Activated gamma-delta T cell treated with anti-CD3 and anti-CD28 coated beads, Interleukin-2, amount 50 U/mL, for 16 hours (primary cell): ENCODE data around the gene MSRB3.

Experiments used
- DNase-seq: peaks from one replicate; pipeline ENCODE4 v3.0.0-alpha.2; 2020; ENCODE audit warnings: low read depth

MSRB3 gene

GRCh38 chr12:65499167-65499566 lies 220.7 kb downstream of the MSRB3 start:
- DNase-seq = no peak

DNA sequence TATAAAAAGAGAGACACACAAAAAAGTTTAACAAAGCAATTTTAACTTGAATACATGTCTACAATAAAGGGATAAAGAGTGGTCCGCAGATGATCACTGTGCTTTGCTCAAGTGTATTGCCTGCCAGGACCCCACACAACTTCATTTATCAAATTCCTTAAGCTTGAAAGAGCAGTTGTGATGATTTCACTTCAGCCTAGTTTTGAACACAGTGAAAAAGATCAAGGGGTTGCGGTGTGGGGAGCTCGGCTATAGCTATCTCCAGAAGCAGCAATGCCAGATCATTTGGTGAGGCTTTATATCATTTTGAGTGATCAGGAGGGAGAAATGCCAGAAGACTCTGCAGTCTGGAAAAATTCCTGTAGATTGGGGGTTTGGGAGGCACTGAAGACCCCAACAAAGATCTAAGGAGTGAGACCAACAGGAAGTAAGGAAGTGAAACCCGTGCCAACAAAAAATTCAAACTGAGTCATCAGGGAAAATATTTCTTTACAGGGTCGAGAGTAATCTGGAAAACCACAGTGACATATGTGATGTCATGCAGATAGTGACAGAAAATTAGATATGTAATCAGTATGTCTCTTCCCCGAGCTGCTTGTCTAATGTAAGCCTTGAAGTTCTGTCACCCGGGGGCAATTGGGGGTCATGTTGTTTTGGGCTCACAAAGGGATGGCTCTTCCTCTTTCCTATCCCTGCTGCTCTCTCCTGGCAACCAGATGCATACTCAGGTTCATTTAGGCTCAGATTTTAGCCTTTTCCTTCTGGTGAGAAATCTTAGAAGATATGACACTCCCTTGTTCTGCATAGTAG lies 221.8 kb downstream of the MSRB3 start:
- no peak for DNase-seq

DNA sequence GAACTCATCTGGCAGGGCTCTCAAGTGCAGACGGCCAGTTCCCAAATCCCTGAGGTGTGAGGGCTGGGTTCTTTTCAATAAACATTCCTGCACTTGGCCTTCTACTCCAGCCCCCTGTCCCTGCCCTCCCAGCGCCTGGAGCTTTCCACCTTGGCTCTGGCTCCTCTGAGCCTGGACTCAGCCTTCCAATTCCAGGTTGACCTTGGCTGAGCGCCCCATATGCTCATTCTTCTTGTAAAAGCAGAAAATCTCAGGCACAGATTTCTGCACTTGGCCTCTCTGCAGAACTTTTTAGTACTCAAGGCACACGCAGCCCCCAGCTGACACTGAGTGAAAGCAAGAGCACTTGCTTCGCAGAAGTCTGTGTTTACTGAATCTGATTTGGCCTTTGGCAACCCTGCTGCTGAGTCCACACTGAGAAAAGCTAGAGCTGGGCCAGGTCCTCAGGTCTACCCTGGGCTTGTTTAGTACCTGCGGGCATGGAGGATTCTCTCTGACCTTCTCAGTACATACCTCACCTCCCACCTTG lies 222.7 kb downstream of the MSRB3 start:
- DNase-seq = no peak

GRCh38 chr12:65501935-65502334 lies 223.5 kb downstream of the MSRB3 start:
- DNase-seq = no peak

DNA sequence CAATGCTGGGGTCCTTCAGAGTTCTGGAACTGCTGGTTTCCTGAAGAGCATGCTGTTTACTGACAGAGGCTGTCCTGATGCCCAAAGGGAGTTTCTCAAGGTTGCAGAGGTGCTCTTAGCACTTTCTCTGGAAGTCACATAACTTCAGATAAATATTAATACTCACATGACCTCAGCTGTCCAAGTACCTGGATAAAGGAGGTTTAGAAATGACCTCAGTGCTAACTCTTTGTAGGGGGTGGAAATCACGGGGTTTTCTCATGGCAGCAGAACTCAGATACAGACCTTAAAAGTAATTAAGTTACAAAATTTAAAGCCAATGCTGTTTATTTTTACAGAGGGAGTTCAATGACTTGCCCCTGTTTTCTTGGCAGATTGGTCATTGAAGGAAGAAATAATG lies 225.9 kb downstream of the MSRB3 start:
- no peak for DNase-seq

- no peak for DNase-seq
Observed at GRCh38 chr12:65505386-65506121, 227.1 kb downstream of the MSRB3 start.

DNA sequence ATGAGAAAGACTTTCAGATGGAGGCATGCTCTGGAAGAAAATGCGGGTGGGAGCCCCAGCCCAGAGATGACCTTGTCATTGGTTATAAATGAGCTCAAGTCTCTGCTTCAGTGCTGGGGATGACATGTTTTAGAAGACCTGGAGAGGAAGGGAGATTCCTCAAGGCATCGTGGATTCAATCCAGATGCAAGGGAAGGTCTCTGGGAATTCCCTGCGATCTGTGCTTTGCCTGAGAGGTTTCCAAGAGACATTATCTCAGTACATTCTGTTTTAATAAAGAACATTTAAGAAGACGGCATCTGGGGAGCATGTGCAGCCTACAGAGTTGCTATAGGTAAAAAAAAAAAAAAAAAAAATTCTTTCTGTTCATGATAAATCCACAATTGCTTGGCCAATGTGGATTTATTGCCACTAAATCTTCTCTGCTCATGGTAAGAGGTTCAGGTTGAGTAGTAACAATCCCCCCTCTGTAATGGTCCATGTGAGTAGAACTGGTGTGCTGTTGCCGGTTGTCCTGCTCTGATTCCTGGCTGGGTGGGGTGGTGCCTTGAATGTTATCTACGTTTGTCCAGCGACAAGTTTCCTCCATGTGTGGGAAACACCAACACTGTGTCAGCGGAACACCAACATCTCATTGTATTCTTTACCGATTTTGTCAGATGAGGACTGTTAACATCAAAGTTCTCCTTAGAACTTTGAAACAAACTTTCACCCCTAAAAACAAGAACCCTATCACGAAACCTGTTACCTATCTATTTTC lies 230.0 kb downstream of the MSRB3 start:
- no peak for DNase-seq

DNA sequence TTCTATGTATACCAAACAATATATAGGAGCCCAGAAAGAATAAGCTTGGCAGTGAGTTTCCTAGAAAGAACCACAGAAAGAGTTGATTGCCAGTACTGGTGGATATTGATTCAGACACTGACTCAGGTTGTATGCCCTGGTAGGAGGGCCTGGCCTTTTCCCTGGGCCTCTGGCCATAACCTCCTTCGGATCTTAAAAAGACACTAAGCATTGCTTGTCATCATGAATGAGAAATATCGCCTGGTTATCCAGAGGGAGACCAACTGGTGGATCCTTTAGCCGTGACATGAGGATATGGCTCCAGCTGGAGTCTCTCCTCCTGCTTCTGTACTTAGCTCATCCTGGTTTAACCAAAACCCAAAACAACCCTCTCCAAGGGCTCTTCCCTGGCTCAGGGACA lies 231.5 kb downstream of the MSRB3 start:
- no peak for DNase-seq

- DNase-seq = no peak
Observed at GRCh38 chr12:65510584-65511050, 232.1 kb downstream of the MSRB3 start.

DNA sequence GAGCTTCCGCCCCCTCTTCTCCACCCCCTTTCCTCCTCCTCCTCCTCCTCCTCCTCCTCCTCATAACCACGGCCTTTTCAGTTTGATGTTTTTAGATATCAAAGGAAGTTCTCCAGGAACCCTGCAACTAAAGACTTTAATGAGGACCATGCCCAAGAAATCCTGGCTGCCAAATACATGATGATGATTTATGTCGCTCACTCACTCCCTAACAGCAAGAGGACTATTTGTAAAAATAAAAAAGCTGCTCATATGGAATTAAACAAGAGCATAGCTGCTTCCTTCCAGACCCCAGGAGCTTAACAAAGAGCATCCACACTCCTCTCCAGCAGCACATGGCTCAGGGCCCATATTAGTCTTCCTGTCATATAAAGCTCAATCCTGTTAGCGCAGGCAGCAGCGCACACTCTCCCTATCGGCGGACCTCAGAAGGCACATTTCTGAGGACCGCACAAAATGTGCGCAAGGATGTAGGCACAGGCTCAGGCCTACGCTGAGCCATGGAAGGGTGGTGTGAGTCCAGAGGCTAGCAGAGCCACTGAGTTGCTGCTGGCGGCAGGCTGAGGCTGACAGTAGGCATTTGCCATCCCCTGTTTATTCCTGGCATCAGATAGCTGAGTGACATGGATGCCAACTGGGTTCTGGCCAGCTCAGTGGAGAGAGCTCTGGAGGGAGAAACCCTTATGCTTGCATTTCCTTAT lies 232.8 kb downstream of the MSRB3 start:
- no peak for DNase-seq

DNA sequence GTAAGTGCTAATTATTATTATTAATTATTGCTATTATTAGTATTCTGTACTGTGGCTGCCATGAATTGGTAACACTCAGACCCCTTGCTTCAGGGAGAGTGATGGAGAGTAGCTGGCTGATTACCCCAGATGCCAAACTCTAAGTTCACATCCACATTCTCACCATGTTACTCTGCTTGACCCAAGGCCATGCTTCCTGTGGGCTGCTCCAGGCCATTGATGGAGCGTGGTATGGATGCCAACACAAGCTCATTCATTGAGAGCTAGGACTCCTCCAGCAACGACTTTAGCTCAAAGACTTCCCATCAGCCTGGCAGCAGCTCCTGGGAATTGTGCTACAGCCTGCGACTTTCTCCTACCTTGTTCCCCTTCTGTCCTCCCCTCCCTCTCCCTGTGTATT lies 233.4 kb downstream of the MSRB3 start:
- DNase-seq = no peak
